ENCODE measurements around the gene OGT.

GRCh38 chrX:71603618-71604017 lies 70.7 kb downstream of the OGT start:
- no peak for TF ChIP-seq CTCF (IDR thresholded peaks at IDR 0.05)
- TF ChIP-seq POLR2A (IDR thresholded peaks at IDR 0.05): no peak
